ENCODE data around the gene HOTAIR.

Gene HOTAIR

GRCh38 chr12:53948650-53949593, 25.8 kb downstream of the HOTAIR start:
- FAIRE-seq (no peak), DNase-seq (ENCODE audit: low spot score) (no peak)

- no peak for FAIRE-seq
- DNase-seq (ENCODE audit: low spot score) = no peak
Observed at GRCh38 chr12:53947743-53948142, 27.0 kb downstream of the HOTAIR start.

DNA sequence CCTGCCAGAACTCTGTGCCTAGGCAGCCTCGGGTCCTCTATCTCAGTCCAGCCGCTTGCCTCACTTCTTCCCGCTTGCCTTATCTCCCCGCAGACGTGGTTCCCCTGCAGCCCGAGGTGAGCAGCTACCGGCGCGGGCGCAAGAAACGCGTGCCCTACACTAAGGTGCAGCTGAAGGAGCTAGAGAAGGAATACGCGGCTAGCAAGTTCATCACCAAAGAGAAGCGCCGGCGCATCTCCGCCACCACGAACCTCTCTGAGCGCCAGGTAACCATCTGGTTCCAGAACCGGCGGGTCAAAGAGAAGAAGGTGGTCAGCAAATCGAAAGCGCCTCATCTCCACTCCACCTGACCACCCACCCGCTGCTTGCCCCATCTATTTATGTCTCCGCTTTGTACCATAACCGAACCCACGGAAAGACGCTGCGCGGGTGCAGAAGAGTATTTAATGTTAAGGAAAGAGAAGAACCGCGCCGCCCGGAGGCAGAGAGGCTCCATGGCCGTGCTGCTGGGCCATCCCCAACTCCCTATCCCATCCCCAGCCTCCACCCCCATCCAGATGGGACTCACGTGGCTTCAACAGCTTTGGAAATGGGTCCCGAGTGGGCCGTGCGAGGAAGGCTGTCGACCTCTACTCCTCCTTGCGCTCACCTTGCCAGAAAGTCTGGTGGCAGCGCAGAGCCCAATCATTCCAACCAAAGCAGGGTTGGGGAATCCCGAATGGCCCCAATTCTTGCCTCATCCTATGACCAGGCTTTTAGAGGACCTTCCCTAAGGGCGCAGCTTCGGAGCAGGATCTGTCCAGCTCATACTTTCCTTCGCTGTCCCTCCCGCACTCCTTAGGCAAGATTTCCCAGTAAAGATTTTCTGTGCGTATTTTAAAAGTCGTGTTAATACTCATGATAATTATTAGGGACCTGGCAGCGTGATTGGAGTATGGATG, 29.6 kb downstream of the HOTAIR start:
- no peak for FAIRE-seq
- no peak for DNase-seq (ENCODE audit: low spot score)

GRCh38 chr12:53944209-53944608, 30.5 kb downstream of the HOTAIR start:
- DNase-seq (ENCODE audit: low spot score) (no peak), FAIRE-seq (no peak)

DNA sequence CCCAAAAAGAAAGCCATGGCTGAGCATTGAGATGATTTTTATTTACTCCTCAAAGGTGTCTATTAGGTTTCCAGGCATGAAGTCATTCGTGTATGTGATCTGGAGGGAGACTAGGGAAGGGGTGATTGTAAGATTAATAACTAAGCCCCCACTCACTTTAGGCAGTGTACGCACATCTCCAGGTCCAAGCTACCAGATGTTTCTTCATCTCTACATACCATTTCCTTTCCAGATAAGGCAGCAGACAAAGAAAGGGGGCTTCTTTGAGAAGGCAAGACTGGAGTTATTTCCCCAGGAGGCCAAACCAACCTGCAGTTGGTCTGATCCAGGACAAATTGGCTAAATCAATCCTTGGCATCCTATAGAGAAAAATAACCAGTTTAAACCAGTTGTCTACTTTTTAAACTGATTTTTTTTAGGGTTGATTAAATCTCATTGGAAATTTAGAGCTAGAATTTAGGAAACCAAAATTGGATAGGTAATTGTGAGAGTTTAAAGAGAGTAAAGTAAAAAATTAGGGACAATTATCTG, 32.2 kb downstream of the HOTAIR start:
- FAIRE-seq = no peak
- DNase-seq (ENCODE audit: low spot score) = no peak

GRCh38 chr12:53941750-53942149, 33.0 kb downstream of the HOTAIR start:
- DNase-seq (ENCODE audit: low spot score) (no peak), FAIRE-seq (no peak)

DNA sequence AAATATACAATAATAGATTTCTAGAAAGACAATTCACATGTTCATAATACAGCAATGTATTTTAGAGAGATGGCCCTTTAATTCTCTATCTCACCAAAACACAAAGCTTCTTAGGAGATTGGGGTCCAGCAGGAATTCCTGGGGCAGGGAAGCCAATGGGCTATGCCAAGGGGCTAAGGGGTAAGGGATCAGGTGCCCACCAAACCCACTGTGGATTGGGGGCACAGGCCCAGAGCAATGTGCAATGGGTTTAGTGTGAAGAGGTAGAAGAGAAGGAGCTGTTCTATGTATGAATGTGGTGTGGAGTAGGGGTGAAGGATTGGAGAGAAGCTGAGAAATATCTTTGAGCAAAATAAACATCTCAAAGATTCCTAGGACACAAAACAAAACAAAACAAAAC, 33.6 kb downstream of the HOTAIR start:
- no peak for FAIRE-seq
- no peak for DNase-seq (ENCODE audit: low spot score)

DNA sequence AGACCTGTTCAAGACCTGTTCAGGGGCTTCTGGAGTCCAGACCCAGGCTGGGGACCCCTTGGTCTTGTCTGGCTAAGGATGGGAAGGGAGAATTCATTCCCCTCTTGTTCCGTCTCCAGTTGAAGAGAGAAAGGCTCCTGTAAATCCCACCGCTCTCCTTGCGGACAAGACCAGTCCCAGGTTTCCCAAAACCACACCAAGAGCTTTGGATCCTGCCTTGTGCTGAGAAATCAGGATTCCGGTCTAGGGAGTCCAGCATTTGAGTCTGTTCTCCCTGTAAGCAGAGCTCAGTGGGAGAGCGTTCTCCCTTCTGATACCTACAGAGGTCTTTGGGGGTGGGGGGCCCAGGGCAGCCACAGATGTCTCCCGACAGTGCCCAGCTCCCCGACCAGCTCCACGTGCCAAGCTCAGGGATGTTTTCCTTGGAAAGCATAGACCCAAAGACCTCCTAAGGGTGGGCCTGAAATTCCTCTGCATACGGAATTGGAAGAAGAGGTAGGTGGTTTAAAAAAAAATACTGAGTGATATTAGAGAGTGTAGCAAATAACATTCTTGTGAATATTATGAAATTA, 34.2 kb downstream of the HOTAIR start:
- no peak for DNase-seq (ENCODE audit: low spot score)

GRCh38 chr12:53939141-53940108, 35.3 kb downstream of the HOTAIR start:
- FAIRE-seq = no peak
- no peak for DNase-seq (ENCODE audit: low spot score)

More for the DNA sequence above, 34.2 kb downstream of the HOTAIR start:
- FAIRE-seq = no peak

- no peak for DNase-seq (ENCODE audit: low spot score)
- FAIRE-seq = no peak
Observed at GRCh38 chr12:53938326-53939140, 36.2 kb downstream of the HOTAIR start, which contains the start of gene HOXC13. TSS of gene HOXC13 (plus strand) at chr12:53938831. CDS start at chr12:53938907, 76 bp downstream.

- FAIRE-seq = no peak
- DNase-seq (ENCODE audit: low spot score) = no peak
Observed at GRCh38 chr12:53937596-53938325, 37.0 kb downstream of the HOTAIR start.

DNA sequence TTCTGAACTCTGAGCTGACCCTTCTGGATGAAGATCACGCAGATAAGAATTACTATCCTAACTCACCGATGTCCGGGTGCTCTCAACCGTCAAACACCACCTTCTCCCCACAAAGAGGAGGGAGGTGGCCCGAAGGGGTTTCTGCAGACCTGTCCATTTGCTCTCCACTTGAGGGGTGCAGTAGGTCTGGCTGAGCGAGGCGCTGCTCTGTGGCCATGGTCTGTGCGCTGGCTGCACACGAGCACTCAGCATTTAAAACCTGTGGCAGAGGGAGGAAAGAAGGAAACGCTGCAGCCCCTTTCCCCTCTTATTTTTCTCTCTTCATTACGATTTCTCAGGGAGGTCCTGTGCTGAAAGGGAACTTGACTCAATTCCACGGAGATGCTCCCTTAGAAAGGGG, 37.7 kb downstream of the HOTAIR start:
- DNase-seq (ENCODE audit: low spot score) (no peak), FAIRE-seq (no peak)

DNA sequence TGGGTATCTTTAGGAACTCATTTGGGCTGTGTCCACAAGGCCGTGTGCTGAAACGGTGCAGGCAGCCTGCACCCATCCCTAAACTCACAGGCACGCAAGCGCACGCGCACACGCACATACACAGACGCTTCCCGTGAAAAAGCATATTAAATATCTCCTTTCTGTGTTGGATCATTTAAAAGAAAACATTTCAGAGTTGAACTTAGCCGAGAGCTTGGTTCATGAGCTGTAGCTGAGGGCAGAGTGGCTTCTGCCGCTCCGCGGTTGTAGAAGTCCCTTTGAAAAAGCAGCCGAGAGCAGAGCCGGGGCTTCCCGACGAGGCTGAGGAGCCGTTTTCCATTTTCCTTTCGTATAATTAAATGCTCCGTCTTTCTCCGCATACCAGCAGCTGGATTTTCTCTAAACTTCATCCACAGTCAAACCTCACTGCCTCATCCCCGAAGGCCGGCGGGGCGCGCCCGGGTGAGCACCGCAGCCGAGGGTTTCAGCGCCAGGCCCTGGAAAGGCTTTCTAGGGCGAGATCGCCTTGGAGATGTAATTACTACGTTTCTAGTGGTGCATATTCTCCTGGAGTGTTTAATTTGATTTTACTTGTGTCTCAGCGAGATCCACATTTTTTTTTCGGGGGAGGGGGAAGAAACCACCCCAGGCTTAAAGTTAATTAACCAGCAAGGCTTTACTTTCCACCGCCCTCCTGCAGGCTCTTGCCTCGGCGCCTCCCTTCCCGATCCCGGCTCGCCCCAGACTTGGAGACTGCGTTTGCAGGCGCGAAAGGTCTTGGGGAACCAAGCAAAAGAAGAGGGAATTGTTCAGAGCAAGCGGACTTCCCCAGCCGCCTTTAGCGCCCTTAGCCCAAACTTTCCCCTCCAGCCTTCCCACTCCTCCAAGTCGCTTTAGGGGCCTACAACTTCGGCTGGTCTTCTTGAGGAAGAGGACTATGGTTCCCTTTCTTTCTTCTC, 39.1 kb downstream of the HOTAIR start:
- no peak for FAIRE-seq

GRCh38 chr12:53932915-53933314, 41.8 kb downstream of the HOTAIR start:
- FAIRE-seq (no peak), DNase-seq (ENCODE audit: low spot score) (no peak)

More for the DNA sequence above, 39.1 kb downstream of the HOTAIR start:
- no peak for DNase-seq (ENCODE audit: low spot score)

DNA sequence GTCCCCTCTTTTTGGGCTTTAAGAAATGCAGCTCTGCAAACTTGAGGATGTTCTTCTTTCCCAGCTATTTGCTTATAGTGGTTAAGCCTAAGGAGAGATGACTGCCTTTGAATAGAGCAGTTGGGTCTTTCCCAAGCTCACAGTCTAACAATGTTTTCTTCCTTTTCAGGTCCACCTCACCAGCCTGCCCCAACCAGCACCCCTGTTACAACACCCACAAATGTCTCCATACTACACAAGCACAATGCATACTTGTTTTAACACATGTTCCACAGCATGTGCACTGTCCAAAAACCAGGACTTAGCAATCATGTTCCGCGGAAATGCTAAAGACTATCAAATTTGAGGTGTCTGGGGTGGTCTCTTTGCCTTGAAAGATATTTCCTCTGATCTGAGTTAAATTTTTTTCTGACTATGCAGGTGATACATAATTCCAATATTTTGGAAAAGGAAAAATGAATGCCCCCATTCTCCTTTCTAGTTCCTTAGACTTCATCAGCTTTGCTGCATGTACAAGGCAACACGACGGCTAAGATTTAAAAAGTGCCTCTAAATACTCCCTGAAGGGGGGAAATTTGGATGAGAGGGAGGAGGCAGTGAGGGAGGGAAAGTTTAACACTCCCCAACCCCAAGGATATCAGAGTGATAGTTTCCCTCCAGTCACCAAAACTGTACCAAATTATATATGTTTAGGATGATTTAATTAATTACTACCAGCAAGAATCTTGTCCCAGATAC, 42.7 kb downstream of the HOTAIR start:
- DNase-seq (ENCODE audit: low spot score) = no peak
- no peak for FAIRE-seq

- DNase-seq (ENCODE audit: low spot score) = no peak
- no peak for FAIRE-seq
Observed at GRCh38 chr12:53930591-53931255, 44.0 kb downstream of the HOTAIR start.
